Large intestine (tissue), 3 donors: Measurements from ENCODE around the gene RERE. TPM values are rescaled to one million over a fixed set of nuclear protein-coding genes. Genes with fewer than 3 reads are reported as not detected.

Experiments
- DNase-seq, 2 donors: peaks; one replicate each; pipeline versions ENCODE4 v3.0.0 to v3.0.0-alpha.2; 2013
- H3K27ac ChIP-seq: one replicate; pipeline ENCODE4 v1.5.1; 2013; ENCODE audit warnings: low read length
- H3K27me3 ChIP-seq: 2 replicates; pipeline ENCODE4 v1.6.1; 2013; ENCODE audit warnings: low read length; ENCODE audit not compliant: control insufficient read depth, insufficient read depth
- H3K36me3 ChIP-seq: 2 replicates; pipeline ENCODE4 v1.6.1; 2013; ENCODE audit warnings: low read length; ENCODE audit not compliant: control insufficient read depth, insufficient read depth
- H3K4me1 ChIP-seq: one replicate; pipeline ENCODE4 v1.6.1; 2013; ENCODE audit warnings: low read length; ENCODE audit not compliant: control insufficient read depth, insufficient read depth
- H3K4me3 ChIP-seq: one replicate; pipeline ENCODE4 v1.5.1; 2013; ENCODE audit warnings: low read length
- H3K9me3 ChIP-seq: one replicate; pipeline ENCODE4 v1.6.1; 2013; ENCODE audit warnings: mild to moderate bottlenecking, low read depth, low read length, moderate library complexity; ENCODE audit not compliant: control insufficient read depth
- WGBS: methylation state at CpG from one replicate; pipeline ENCODE4 v1.1.5; 2013; ENCODE audit warnings: low lambda C conversion rate; ENCODE audit not compliant: insufficient coverage; 5-methylcytosine and 5-hydroxymethylcytosine counted together
- polyA plus RNA-seq: library from polyadenylated mRNA; unstranded; fragments of 120-200 nt; gene quantifications from one replicate; pipeline ENCODE4 v1.2.1, GENCODE V29; 2013

Gene RERE
- polyA plus RNA-seq, 1 donor: 62.3 TPM

DNA sequence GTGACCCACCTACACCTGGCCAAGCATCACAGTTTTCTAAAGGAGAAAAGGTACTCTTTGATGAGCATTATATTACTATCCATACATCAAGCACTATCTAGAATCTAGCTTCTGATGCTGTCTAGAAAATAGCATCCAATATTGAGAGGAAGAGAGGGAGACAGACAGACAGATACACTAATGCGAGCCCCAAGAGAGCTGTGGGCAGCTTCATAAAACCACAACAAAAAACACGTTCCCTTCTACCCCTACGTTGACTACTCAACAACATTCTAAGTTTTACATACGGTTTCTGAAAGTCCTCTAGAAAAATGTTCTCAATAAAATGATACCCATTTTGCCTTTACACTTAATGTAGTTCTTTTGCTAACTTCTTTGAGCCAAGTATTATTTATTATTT lies 277.8 kb downstream of the RERE start:
- H3K9me3 ChIP-seq: no peaks in the 10 kb centered on the region
- DNase-seq: no peak
- H3K36me3 ChIP-seq: peaks cover 3% of the 10 kb centered on the region
- WGBS: 95% methylated on average over 2 of the region's 4 CpGs
- H3K27me3 ChIP-seq: no peaks in the 10 kb centered on the region
- H3K4me3 ChIP-seq: no peak overlapping the region
- peaks cover 9% of the 10 kb centered on the region for H3K4me1 ChIP-seq
- H3K27ac ChIP-seq: no peak overlapping the region

DNA sequence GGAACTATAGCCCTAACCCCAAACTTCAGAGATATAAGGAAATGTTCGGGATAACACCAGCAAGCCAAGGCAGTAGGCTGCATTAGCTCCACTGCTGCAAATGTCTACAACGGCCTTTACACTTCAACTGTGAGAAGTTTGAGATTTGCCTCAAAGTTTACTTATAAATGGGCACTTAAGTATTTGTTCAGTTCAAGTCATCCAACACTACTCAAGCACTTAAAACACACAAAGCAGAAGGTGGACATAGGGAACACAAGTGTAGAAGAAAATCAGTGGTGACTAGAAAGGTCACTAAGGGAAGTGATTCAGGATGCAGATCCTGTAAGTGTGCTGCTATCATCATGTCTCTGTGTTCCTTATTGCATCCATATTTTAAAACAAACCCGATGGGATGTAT lies 278.9 kb downstream of the RERE start:
- Histone ChIP-seq H3K9me3 (no peaks in the 10 kb centered on the region), H3K27ac (peak overlapping the region; percentile 2), H3K4me1 (peaks cover 9% of the 10 kb centered on the region), H3K27me3 (no peaks in the 10 kb centered on the region), H3K4me3 (no peak overlapping the region), H3K36me3 (peaks cover 3% of the 10 kb centered on the region)
- 75% methylated on average over 2 of the region's 3 CpGs for WGBS
- DNase-seq: no peak

DNA sequence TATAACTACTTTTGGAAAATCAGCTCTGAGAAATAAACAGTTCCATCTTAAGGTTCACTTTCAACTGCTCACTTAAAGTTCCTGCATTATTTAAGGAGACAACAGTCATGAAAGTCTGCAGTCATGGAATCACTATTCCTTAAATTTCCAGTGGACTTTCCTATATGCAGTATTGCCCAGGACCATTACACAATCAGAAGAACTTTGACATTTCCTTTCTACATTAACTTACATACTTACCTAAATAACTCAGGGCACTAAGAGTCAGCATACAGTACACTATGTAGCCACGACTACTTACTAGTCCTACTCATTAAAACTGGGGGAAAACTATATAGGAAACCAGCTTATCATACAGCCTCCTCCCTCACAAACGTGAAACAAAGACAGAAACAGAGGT lies 279.4 kb downstream of the RERE start:
- WGBS: 40% methylated on average over 1 of the region's 2 CpGs
- Histone ChIP-seq H3K27me3 (no peaks in the 10 kb centered on the region), H3K4me3 (no peak overlapping the region), H3K9me3 (no peaks in the 10 kb centered on the region), H3K4me1 (peaks cover 9% of the 10 kb centered on the region), H3K27ac (peak overlapping the region; percentile 2), H3K36me3 (peaks cover 3% of the 10 kb centered on the region)
- DNase-seq: peak; percentile 35 to 65

DNA sequence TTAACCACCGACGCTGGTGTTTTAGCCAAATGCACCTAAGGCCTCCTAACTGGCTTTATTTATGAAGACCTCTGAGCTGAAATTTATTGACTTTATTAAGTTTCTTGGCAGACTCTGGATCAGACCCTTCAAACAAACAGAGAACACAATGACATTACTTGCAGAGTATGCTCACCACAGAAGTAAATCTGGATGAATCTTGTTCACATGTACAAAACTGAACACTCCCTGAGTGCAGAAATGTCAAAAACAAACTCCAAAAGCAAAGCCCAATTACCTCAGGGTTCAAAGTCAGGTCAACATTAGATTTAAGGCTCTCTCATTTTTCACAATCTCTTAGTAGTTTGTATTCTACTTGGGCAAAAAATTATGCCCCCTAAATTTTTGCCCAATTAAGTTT lies 280.9 kb downstream of the RERE start:
- Histone ChIP-seq H3K4me3 (no peak overlapping the region), H3K27me3 (no peaks in the 10 kb centered on the region), H3K27ac (no peak overlapping the region), H3K9me3 (no peaks in the 10 kb centered on the region), H3K4me1 (peaks cover 4% of the 10 kb centered on the region), H3K36me3 (peaks cover 3% of the 10 kb centered on the region)
- no CpG with 5 or more reads among the region's 2 CpGs for WGBS
- no peak for DNase-seq

DNA sequence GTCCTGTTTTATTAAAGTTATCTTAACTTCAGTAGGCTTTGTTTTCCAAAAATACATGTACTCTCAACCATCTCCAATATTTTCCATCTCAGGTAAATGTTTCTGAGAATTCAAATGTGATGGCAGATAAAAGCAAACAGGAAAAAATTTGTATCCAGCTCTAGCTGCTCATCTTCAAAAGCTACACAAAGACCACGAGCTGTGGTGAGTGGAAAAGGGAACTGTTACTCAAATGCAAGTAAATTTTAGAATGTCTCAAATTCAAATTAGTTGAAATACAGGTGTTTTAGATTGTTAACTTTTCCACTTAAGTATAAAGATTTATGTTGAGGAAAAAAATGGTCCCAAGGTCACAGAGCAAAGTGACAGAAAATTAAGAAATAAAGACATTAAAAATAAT lies 283.5 kb downstream of the RERE start:
- WGBS: 86% methylated on average over 1 of the region's 1 CpG
- DNase-seq: no peak
- Histone ChIP-seq H3K4me1 (peaks cover 4% of the 10 kb centered on the region), H3K27ac (no peak overlapping the region), H3K27me3 (no peaks in the 10 kb centered on the region), H3K36me3 (no peaks in the 10 kb centered on the region), H3K9me3 (no peaks in the 10 kb centered on the region), H3K4me3 (no peak overlapping the region)

DNA sequence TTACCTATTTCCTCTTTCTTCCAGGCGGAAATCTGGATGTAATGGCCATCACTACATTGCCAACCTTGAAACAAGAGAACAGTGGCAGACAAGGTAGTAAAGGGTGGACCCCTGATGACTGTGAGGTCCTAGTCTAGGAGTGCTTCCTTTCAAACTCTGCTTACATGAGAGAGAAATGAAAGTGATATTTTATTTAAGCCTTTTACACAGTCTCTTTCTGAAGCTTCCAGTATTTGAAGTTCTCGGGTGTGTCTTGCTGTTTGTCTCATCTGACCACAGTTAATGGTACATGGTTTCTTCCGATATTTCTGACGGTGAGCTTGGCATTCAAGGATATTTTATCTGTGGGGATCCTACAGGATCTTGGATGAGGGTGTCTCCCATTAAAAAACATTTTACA lies 284.3 kb downstream of the RERE start:
- Histone ChIP-seq H3K4me3 (no peak overlapping the region), H3K27ac (no peak overlapping the region), H3K4me1 (peaks cover under 1% of the 10 kb centered on the region), H3K36me3 (no peaks in the 10 kb centered on the region), H3K9me3 (no peaks in the 10 kb centered on the region), H3K27me3 (no peaks in the 10 kb centered on the region)
- no peak for DNase-seq
- WGBS: no CpG with 5 or more reads among the region's 4 CpGs

DNA sequence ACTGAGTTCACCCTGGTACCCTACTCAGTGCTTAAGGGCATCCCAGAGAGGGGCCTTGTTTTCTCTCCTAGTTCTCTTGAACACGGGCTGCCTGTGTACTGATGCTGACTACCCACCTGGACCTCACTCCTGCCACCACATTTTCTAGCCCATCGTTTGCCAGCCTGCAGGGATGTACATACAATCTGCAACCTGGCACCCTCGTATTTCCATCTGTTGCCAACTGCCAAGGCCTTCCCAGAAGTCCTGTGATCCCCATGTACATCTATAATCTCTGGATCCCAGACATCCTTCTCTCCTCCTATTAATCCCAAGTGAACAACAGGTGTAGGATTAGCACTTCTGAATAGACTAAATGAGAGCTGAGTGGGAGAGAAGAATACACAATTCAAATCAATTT lies 287.5 kb downstream of the RERE start:
- Histone ChIP-seq H3K27me3 (no peaks in the 10 kb centered on the region), H3K4me3 (no peak overlapping the region)
- 80% methylated on average over 1 of the region's 3 CpGs for WGBS

DNA sequence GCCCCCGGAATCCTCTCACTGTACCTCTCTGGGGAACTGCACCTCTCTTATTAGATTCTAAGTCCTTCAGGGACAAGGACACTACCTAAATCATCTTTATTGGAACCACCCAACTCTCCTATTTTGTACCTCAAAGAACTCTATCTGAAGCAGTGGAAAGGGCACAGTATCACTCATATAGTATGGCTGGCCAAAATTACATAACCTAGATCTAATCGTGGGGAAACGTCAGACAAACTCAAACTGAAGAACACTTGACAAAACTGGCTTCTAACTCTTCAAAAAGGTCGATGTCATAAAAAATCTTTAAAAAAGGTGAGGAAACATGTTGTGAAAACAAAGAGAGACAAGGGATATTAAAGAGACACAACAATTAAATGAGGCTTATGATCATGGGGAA lies 289.5 kb downstream of the RERE start:
- WGBS: 95% methylated on average over 3 of the region's 4 CpGs
- H3K36me3 ChIP-seq: no peaks in the 10 kb centered on the region
- H3K27me3 ChIP-seq: no peaks in the 10 kb centered on the region
- no peak overlapping the region for H3K4me3 ChIP-seq
- H3K9me3 ChIP-seq: no peaks in the 10 kb centered on the region
- DNase-seq: no peak
- H3K27ac ChIP-seq: no peak overlapping the region
- H3K4me1 ChIP-seq: peaks cover 7% of the 10 kb centered on the region

More for the DNA sequence above, 287.5 kb downstream of the RERE start:
- Histone ChIP-seq H3K9me3 (no peaks in the 10 kb centered on the region), H3K36me3 (no peaks in the 10 kb centered on the region), H3K27ac (no peak overlapping the region), H3K4me1 (no peaks in the 10 kb centered on the region)
- no peak for DNase-seq

DNA sequence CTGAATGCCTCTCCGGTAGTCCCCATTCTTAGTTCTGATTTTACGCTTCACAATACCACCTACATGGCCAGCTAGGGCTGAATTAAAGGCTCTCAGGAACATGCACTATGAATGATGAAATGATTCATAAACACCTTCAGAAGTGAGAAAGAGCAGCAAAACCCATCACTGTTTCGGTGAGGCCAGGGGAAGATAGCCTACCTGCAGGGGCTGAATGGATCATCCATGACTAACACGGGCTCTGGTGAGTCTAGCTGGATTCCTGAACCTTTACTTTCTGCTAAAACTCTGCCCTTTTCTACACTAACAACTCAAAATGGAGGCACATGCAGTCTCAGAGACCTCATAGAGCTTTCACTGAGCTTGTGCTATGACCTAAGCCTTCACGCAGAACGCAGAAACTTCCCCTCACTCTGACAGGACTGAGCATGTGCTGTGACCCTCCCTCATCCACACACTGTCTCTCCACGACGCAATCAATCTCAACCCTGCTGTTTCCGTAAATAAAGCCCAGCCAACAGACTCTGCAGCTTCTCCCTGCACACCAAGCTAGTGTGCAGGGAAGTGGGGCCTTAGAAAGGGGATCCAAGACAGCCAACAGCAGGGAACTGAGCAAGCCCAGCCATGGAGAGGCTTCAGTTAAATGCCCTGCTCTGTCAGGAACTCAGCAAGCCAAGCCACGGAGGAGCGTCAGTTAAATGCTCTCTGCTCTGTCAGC lies 291.7 kb downstream of the RERE start:
- Histone ChIP-seq H3K36me3 (no peaks in the 10 kb centered on the region), H3K9me3 (no peaks in the 10 kb centered on the region), H3K27me3 (no peaks in the 10 kb centered on the region), H3K27ac (peak overlapping the region; percentile 92), H3K4me1 (peaks cover 9% of the 10 kb centered on the region), H3K4me3 (peak overlapping the region; percentile 47)
- WGBS: 0% methylated on average over 2 of the region's 11 CpGs
- DNase-seq: peak; percentile 94 to 97

DNA sequence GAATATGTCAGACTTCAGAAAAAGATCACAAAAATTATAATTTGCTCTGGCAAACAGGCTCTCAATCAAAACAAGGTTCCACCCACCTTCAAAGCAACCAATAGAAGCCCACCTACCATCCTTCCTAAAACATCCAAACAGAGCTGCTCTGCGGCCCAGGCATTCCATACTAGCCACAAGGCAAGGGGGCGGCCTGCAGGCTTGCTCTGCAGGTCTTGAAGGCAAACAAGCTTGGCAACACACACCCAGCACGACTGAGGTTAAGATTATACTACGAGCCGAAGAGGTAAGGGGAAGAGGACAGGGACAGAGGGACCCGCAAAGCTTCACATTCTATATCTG lies 292.3 kb downstream of the RERE start:
- H3K9me3 ChIP-seq: no peaks in the 10 kb centered on the region
- DNase-seq: peak in 1 of 2 donors; percentile 50
- H3K4me3 ChIP-seq: peak overlapping the region; percentile 47
- peaks cover 14% of the 10 kb centered on the region for H3K4me1 ChIP-seq
- no peaks in the 10 kb centered on the region for H3K36me3 ChIP-seq
- WGBS: no CpG with 5 or more reads among the region's 6 CpGs
- H3K27me3 ChIP-seq: no peaks in the 10 kb centered on the region
- H3K27ac ChIP-seq: peak overlapping the region; percentile 92

DNA sequence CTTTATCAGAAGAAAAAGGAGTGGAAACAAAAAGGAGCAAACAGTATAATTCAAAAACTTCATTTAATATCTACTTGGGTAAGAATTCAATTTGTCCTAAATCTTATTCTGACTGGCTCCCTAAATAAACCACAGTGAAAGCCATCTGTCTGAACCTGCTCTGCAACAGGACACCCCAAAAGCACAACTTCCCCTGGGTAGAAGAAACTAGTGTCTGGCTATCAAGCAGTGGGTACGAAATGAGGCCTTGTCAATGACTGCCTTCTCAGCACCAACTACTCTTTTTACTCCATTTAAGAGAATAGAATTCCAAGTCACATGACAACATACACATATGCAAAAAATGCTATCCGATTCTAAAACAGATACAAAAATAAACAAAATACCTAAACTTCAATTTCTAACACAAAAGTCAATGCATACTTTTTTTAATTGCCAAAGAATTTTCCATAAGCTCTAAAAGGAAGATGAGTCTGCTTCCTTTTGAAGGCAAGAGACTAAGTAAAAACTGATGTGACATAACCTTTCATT lies 292.7 kb downstream of the RERE start:
- Histone ChIP-seq H3K36me3 (no peaks in the 10 kb centered on the region), H3K27ac (peak overlapping the region; percentile 92), H3K9me3 (no peaks in the 10 kb centered on the region), H3K4me1 (peaks cover 17% of the 10 kb centered on the region), H3K27me3 (no peaks in the 10 kb centered on the region), H3K4me3 (peak overlapping the region; percentile 47)
- no peak for DNase-seq
- no CpG with 5 or more reads among the region's 2 CpGs for WGBS
